Osteoblast (primary cell): ENCODE measurements around the gene SMS. TPM values are rescaled to one million over a fixed set of nuclear protein-coding genes. Genes with fewer than 3 reads are reported as not detected.

Experiments
- DNase-seq: peaks from one replicate; pipeline ENCODE4 v3.0.0; 2011; ENCODE audit warnings: low spot score, mixed read lengths; ENCODE audit not compliant: insufficient read length; ENCODE audit errors: missing footprints
- H2AFZ ChIP-seq: 2 replicates; pipeline ENCODE4 v1.6.0; 2011; ENCODE audit warnings: mild to moderate bottlenecking, low read length
- H3K27ac ChIP-seq: 2 replicates; pipeline ENCODE4 v1.5.1; 2011; ENCODE audit warnings: mild to moderate bottlenecking, low read depth, low read length, moderate library complexity
- H3K27me3 ChIP-seq: 2 replicates; pipeline ENCODE4 v1.6.0; 2012; ENCODE audit warnings: mild to moderate bottlenecking, control low read depth, inconsistent platforms, low read length, moderate library complexity; ENCODE audit not compliant: insufficient read depth
- H3K36me3 ChIP-seq: 2 replicates; pipeline ENCODE4 v1.5.1; 2011; ENCODE audit warnings: mild to moderate bottlenecking, low read length, control low read depth, moderate library complexity; ENCODE audit not compliant: insufficient read depth
- H3K4me1 ChIP-seq: 2 replicates; pipeline ENCODE4 v1.5.1; 2011; ENCODE audit warnings: mild to moderate bottlenecking, low read length, control low read depth, moderate library complexity; ENCODE audit not compliant: insufficient read depth
- H3K4me2 ChIP-seq: 2 replicates; pipeline ENCODE4 v1.6.0; 2011; ENCODE audit warnings: mild to moderate bottlenecking, low read length; ENCODE audit not compliant: insufficient read depth
- H3K4me3 ChIP-seq: fragments of 200-600 bp; sonication (generic); 3 replicates; pipeline ENCODE4 v1.5.1; 2012; ENCODE audit warnings: mild to moderate bottlenecking, low read length, inconsistent platforms; ENCODE audit not compliant: insufficient read depth
- H3K79me2 ChIP-seq: 2 replicates; pipeline ENCODE4 v1.6.0; 2012; ENCODE audit warnings: mild to moderate bottlenecking, low read length, control low read depth, inconsistent platforms; ENCODE audit not compliant: insufficient read depth
- H3K9me3 ChIP-seq: 2 replicates; pipeline ENCODE4 v1.5.1; 2011; ENCODE audit warnings: low read depth, low read length, control low read depth
- H4K20me1 ChIP-seq: 2 replicates; pipeline ENCODE4 v1.6.0; 2012; ENCODE audit warnings: mild to moderate bottlenecking, low read length, control low read depth; ENCODE audit not compliant: insufficient read depth
- CTCF ChIP-seq: IDR thresholded peaks from 2 replicates; pipeline ENCODE4 v1.5.1; 2011; ENCODE audit warnings: mild to moderate bottlenecking, low read depth, low read length, moderate library complexity; ENCODE audit errors: extremely low read depth
- total RNA-seq: library from RNA; depleted of rRNA; stranded (reverse); fragments of >200 nt; gene quantifications from 2 replicates; pipeline ENCODE4 v1.2.3, GENCODE V29; 2012

The SMS gene
- total RNA-seq, 1 donor = 76.0 TPM

- Histone ChIP-seq H3K9me3 (no peaks in the 10 kb centered on the region), H3K4me1 (peaks cover 12% of the 10 kb centered on the region), H3K79me2 (no peaks in the 10 kb centered on the region), H3K4me3 (no peak overlapping the region), H3K36me3 (no peaks in the 10 kb centered on the region), H3K4me2 (peak overlapping the region; percentile 25), H2AFZ (no peak overlapping the region), H3K27ac (peak overlapping the region; percentile 80), H4K20me1 (no peaks in the 10 kb centered on the region), H3K27me3 (no peaks in the 10 kb centered on the region)
- peak; percentile 91 for DNase-seq
- no peak for TF ChIP-seq CTCF
Observed at GRCh38 chrX:21926527-21927278, 13.8 kb upstream of the SMS start.

GRCh38 chrX:21929209-21929608 lies 11.3 kb upstream of the SMS start:
- H3K9me3 ChIP-seq = no peaks in the 10 kb centered on the region
- TF ChIP-seq CTCF = no peak
- H3K79me2 ChIP-seq = no peaks in the 10 kb centered on the region
- no peak overlapping the region for H2AFZ ChIP-seq
- H3K4me2 ChIP-seq = no peak overlapping the region
- H3K27ac ChIP-seq = no peak overlapping the region
- peaks cover 23% of the 10 kb centered on the region for H3K4me1 ChIP-seq
- no peaks in the 10 kb centered on the region for H4K20me1 ChIP-seq
- H3K27me3 ChIP-seq = no peaks in the 10 kb centered on the region
- no peaks in the 10 kb centered on the region for H3K36me3 ChIP-seq
- no peak overlapping the region for H3K4me3 ChIP-seq
- DNase-seq = no peak

- Histone ChIP-seq H3K27me3 (no peaks in the 10 kb centered on the region), H3K9me3 (no peaks in the 10 kb centered on the region), H3K27ac (no peak overlapping the region), H3K36me3 (no peaks in the 10 kb centered on the region), H3K79me2 (no peaks in the 10 kb centered on the region), H3K4me3 (no peak overlapping the region), H3K4me2 (no peak overlapping the region), H4K20me1 (no peaks in the 10 kb centered on the region), H3K4me1 (peaks cover 23% of the 10 kb centered on the region), H2AFZ (no peak overlapping the region)
- no peak for DNase-seq
- TF ChIP-seq CTCF = no peak
Observed at GRCh38 chrX:21930986-21931385, 9.5 kb upstream of the SMS start.

GRCh38 chrX:21932292-21933002 lies 8.1 kb upstream of the SMS start:
- Histone ChIP-seq H3K9me3 (no peaks in the 10 kb centered on the region), H3K4me1 (peaks cover 14% of the 10 kb centered on the region), H3K27ac (peak overlapping the region; percentile 91), H3K36me3 (no peaks in the 10 kb centered on the region), H2AFZ (peak overlapping the region; percentile 39), H3K4me3 (peak overlapping the region; percentile 11), H3K79me2 (no peaks in the 10 kb centered on the region), H3K27me3 (no peaks in the 10 kb centered on the region), H4K20me1 (no peaks in the 10 kb centered on the region), H3K4me2 (peak overlapping the region; percentile 61)
- TF ChIP-seq CTCF = no peak
- peak; percentile 83 for DNase-seq
